ENCODE data around the gene IDE.
A peak's percentile ranks its signal among the peaks of the same experiment; 100 is the strongest.
"Not testable (repeated sequence)": the region's sequence is repeated elsewhere in the genome, so short reads cannot be mapped to it uniquely, and the experiment has no call there.

Gene IDE

DNA sequence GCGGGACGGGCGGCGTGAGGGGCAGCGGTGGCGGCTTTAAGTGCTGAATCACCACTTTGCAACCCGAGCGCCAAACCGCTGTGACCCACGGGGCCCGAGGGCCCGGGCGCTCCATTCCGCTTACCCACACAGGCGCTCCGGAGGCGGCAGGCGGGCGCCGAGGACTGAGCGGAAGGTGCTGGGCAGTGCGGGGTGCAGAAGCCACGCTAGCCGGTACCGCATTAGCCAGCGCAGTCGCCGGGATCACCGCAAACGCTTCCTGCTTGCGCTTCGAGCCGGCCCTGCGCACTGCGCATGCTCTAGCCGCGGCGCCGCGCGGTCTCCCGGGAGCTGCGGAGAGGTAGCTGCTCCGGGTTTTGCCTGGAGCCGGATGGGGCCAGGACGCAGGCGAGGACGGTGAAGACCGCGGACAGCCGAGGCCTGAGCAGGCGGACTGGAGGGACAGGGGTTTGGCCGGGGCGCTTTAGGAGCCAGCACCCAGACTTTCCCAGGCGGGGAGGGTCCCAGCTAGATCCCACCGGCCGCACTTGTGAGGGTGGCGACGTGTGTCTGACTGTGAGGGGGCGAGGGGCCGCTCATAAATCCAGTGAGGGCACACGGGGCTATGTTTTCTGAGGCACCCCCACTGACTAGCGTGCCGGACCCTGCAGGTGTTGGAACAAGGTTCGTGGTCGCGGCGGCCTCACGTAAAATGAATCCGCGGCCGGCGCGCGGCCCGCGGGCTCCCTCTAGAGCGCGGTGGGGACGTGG lies at the start of gene IDE:
TSS of gene IDE (minus strand) at position 296 of the 750 bp plus-strand sequence. CDS start at position 222, 74 bp downstream.
- DNase-seq (ENCODE audit: extremely low read depth in 1 of 2, low read depth in 1 of 2): peak; percentile 27 to 64

GRCh38 chr10:92619368-92619767 lies 45.5 kb upstream of the IDE start:
- DNase-seq (ENCODE audit: extremely low read depth in 1 of 2, low read depth in 1 of 2): no peak

DNA sequence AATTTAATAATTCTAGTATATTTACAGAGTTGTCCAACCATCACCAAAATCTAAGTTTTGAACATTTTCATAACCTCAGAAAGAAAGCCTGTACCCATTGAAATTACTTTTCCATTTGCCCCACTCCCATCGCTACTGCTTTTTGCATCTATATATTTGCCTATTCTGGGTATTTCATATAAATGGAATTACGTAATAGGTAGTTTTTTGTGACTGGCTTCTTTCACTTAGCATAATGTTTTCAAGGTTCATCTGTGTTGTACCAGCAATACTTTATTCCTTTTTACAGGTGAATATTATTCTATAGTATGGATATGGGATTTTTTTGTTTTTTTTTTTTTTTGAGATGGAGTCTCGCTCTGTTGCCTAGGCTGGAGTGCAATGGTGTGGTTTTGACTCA lies 41.6 kb upstream of the IDE start:
- no peak for DNase-seq (ENCODE audit: extremely low read depth in 1 of 2, low read depth in 1 of 2)

GRCh38 chr10:92604841-92605240 lies 30.9 kb upstream of the IDE start:
- DNase-seq (ENCODE audit: extremely low read depth in 1 of 2, low read depth in 1 of 2): no peak

GRCh38 chr10:92598321-92598720 lies 24.4 kb upstream of the IDE start:
- no peak for DNase-seq (ENCODE audit: extremely low read depth in 1 of 2, low read depth in 1 of 2)

DNA sequence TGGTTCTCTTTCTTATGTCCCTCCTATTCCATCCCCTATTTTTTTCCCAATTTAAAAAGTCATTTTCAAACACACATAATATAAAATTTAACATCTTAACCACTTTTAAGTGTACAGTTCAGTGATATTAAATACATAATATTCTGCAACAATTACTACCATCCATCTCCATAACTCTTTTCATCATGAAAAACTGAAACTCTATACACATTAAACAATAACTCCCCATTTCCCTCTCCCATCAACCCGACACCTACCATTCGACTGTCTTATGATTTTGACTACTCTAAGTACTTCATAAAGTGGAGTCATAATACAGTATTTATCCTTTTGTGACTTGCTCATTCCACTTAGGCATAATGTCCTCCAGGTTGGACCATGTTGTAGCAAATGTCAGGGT lies 21.6 kb upstream of the IDE start:
- DNase-seq (ENCODE audit: extremely low read depth in 1 of 2, low read depth in 1 of 2): no peak

DNA sequence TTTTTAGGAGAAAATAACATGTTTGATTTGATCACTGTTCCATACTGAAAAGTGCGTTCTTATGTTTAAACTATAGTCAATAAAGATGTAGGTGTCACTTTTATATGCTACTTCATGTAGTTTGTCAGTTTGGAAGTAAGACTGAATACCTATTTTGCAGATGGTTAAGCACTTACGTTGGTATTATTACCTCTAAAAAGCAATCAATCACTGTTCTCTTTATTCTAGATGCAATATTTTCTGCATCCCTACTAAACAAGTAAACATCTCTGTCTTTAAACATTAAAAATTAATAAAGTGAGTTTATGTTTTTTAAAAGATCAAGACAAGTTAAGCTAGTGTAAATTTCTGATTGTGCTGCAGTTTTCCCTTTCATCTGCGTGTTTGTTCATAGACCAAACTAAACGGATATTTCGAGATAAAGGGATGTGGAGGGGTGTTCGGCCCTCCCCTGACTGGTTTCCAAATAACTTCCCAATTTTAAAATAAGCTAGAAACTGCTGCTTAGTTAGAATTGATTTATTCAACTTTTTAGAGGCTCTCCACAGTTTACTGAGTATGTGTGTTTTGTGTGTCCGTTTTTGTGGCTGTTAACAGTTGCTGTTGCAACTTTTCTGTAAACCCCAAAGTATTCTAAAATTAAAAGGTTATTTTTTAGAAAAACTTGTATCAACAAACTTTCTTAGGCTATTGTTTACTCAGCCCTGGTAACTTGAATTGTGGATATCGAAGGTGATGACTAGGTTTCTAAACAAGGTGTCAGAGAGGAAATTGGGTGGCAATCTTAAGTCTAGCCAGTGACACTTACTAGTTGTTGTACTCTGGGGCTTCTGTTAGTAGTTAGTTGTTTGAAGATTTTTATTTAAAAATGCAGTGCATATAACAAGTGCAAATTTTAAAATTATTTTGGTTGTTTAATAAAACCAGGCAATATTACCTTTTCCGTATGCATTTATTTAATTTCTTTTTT lies 20.0 kb upstream of the IDE start:
- no peak for DNase-seq (ENCODE audit: extremely low read depth in 1 of 2, low read depth in 1 of 2)

- DNase-seq (ENCODE audit: extremely low read depth in 1 of 2, low read depth in 1 of 2): peak; percentile 86 to 96
These were observed 19.1 kb upstream of the IDE start, which contains the start of gene KIF11 for GRCh38 chr10:92592761-92593618. Gene KIF11, plus strand, starts transcription at chr10:92593130. Its CDS starts 246 bp downstream, at chr10:92593376.

DNA sequence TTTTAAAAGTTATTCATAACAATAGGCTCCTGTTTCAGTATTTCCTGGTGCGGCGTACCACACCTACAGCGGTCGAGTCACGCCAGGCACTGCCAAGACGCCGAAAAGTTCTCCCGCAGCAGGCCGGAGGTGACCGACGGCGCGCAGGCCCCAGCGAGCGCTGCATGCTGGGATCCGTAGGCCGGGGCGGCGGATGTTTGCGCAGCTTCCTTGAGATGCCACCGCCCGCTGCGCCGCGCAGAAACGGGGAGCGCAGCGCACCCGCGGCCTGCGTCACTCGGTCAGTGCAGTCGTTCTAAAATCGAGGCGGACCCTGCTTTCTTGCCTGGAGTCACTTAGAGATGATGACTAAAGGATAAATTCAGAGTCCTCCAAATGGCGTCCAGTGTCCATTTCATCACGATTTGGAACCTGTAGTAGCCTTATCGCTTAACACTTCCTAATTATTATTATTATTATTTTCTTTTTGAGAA lies 17.7 kb upstream of the IDE start:
- peak; percentile 61 to 84 for DNase-seq (ENCODE audit: extremely low read depth in 1 of 2, low read depth in 1 of 2)

DNA sequence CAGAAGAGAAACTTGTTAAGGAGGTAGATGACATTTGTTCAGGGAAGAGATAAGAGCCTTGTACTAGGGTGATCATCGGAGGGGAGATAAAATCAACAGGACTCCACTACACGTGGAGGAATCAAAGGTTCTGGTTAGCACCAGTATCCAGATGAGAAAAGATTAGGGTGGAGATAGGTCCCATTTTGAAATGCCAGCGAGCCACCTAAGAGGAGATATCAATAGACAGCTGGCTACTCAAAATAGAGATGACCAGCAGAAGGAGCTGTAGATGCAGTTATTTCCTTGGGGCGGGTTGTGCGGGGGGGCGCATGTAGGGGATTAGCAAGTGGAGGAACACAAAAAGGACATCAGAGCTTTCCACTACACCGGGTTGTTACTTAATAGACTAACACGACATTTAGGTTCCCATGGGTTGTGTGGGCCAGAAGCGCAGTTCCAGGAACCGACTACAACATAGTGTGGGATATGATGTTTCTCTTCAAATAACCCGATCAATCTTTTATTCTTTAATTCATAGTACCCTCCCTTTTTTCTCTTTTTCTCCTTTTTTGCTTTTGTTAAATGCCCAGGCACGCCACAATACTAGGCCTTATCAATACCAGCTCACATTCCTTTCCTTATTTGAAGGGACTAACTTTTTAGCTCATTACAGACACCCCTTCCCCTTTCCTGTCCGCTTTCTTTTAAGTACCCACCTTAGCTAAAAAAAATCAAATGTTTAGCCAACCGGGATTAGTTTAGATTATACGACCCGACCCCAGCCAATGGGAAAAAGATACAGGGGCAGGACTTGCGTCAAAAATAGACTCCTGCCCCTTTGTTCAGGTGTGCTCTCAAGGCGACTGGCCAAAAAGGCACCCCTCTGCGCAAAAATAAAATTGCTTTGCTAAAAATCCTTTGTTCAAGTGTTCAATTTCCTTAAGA lies 17.0 kb upstream of the IDE start:
- DNase-seq (ENCODE audit: extremely low read depth in 1 of 2, low read depth in 1 of 2): no peak

- not testable (repeated sequence) for DNase-seq (ENCODE audit: extremely low read depth in 1 of 2, low read depth in 1 of 2)
These were observed 8.5 kb upstream of the IDE start for GRCh38 chr10:92582347-92582746.

- DNase-seq (ENCODE audit: extremely low read depth in 1 of 2, low read depth in 1 of 2): no peak
These were observed 2.1 kb upstream of the IDE start for GRCh38 chr10:92575961-92576360.

DNA sequence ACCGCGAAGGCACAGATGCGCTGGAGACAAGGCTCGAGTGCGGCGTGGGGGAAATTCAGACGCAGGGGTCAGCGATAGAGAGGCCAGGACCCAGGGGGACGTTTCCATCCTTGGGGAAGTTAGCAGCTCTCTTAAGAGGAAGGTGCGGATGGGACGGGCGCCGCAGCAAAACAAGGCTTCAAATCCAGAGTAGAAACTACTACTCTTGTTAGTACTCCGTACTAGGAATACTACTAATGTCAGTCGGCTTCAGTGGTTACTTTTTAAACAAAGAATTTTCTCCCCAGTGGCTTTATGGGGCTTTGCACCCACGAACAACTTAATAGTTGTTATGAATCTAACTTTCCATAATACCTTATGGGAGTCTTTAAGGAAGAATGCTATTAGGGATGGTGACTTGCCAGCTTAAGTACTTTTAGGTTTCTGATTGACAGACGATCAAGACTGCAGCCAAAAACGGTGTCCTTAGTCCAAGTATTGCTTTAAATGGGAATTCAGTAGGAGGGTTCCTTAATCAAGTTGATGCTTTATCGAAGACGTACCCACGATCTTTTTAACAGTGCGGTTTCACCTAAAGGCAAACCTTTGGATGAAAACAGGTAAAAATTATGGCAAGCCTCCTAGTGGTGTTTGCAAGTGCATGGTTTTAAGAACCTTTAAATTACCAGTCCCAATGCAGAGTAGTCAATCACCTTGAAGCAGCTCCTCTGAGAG lies 812 bp upstream of the IDE start:
- no peak for DNase-seq (ENCODE audit: extremely low read depth in 1 of 2, low read depth in 1 of 2)

- DNase-seq (ENCODE audit: extremely low read depth in 1 of 2, low read depth in 1 of 2): peak in 1 of 2 donors; percentile 12
These were observed 649 bp downstream of the IDE start for GRCh38 chr10:92573091-92573797.

- no peak for DNase-seq (ENCODE audit: extremely low read depth in 1 of 2, low read depth in 1 of 2)
These were observed 1.4 kb downstream of the IDE start for GRCh38 chr10:92572362-92573090.

GRCh38 chr10:92571649-92572048 lies 2.2 kb downstream of the IDE start:
- no peak for DNase-seq (ENCODE audit: extremely low read depth in 1 of 2, low read depth in 1 of 2)

- DNase-seq (ENCODE audit: extremely low read depth in 1 of 2, low read depth in 1 of 2): not testable (repeated sequence)
These were observed 4.2 kb downstream of the IDE start for GRCh38 chr10:92569663-92570062.

GRCh38 chr10:92569071-92569470 lies 4.8 kb downstream of the IDE start:
- no peak for DNase-seq (ENCODE audit: extremely low read depth in 1 of 2, low read depth in 1 of 2)

Data from activated CD8-positive, alpha-beta memory T cell treated with anti-CD3 and anti-CD28 coated beads for 1 hour (primary cell).